Astrocyte (in vitro differentiated cells and primary cell): ENCODE data around the gene OGFOD2. TPM values are rescaled to one million over a fixed set of nuclear protein-coding genes. Genes with fewer than 3 reads are reported as not detected.

ENCODE experiments used
- DNase-seq: peaks from one replicate; pipeline ENCODE4 v3.0.0-alpha.2; 2010; ENCODE audit warnings: low read depth
- FAIRE-seq: peaks from 2 replicates; lab custom pipeline; 2011; peaks lifted over from hg19 to GRCh38; lab: Jason Lieb, UNC
- H2AFZ ChIP-seq: 2 replicates; pipeline ENCODE4 v1.6.0; 2012; ENCODE audit warnings: low read depth, low read length, inconsistent platforms
- H3K27ac ChIP-seq: 2 replicates; pipeline ENCODE4 v1.5.1; 2011; ENCODE audit warnings: low read depth, low read length, inconsistent platforms
- H3K27me3 ChIP-seq: 2 replicates; pipeline ENCODE4 v1.6.0; 2011; ENCODE audit warnings: low read length, inconsistent platforms; ENCODE audit not compliant: insufficient read depth
- H3K36me3 ChIP-seq: 2 replicates; pipeline ENCODE4 v1.5.1; 2011; ENCODE audit warnings: low read length, inconsistent platforms; ENCODE audit not compliant: insufficient read depth
- H3K4me1 ChIP-seq: 2 replicates; pipeline ENCODE4 v1.5.1; 2011; ENCODE audit warnings: low read length, inconsistent platforms; ENCODE audit not compliant: insufficient read depth
- H3K4me2 ChIP-seq: 2 replicates; pipeline ENCODE4 v1.6.0; 2012; ENCODE audit warnings: low read length, inconsistent platforms
- H3K4me3 ChIP-seq: 2 replicates; pipeline ENCODE4 v1.5.1; 2011; ENCODE audit warnings: low read depth, mild to moderate bottlenecking, low read length, inconsistent platforms; ENCODE audit not compliant: insufficient read depth
- H3K79me2 ChIP-seq: 2 replicates; pipeline ENCODE4 v1.6.0; 2012; ENCODE audit warnings: mild to moderate bottlenecking, low read length, inconsistent platforms; ENCODE audit not compliant: insufficient read depth
- H3K9ac ChIP-seq: 2 replicates; pipeline ENCODE4 v1.6.0; 2012; ENCODE audit warnings: mild to moderate bottlenecking, low read length, inconsistent platforms
- H3K9me3 ChIP-seq: 2 replicates; pipeline ENCODE4 v1.5.1; 2012; ENCODE audit warnings: low read depth, mild to moderate bottlenecking, low read length, inconsistent platforms; ENCODE audit not compliant: insufficient read depth
- H4K20me1 ChIP-seq: 2 replicates; pipeline ENCODE4 v1.6.0; 2012; ENCODE audit warnings: low read length, inconsistent platforms; ENCODE audit not compliant: insufficient read depth
- H3K27ac Mint-ChIP-seq: one replicate; pipeline ENCODE4 v1.8.0; 2021; ENCODE audit warnings: mild to moderate bottlenecking, mixed read lengths; ENCODE audit not compliant: unreplicated experiment
- H3K27me3 Mint-ChIP-seq: one replicate; pipeline ENCODE4 v1.8.0; 2021; ENCODE audit warnings: low read depth, mixed read lengths; ENCODE audit not compliant: unreplicated experiment
- H3K36me3 Mint-ChIP-seq: one replicate; pipeline ENCODE4 v1.8.0; 2021; ENCODE audit warnings: low read depth, mixed read lengths; ENCODE audit not compliant: unreplicated experiment
- H3K4me1 Mint-ChIP-seq: one replicate; pipeline ENCODE4 v1.8.0; 2021; ENCODE audit warnings: low read depth, mixed read lengths; ENCODE audit not compliant: unreplicated experiment
- H3K4me3 Mint-ChIP-seq: one replicate; pipeline ENCODE4 v1.8.0; 2021; ENCODE audit warnings: mild to moderate bottlenecking, moderate library complexity, mixed read lengths; ENCODE audit not compliant: unreplicated experiment
- H3K9me3 Mint-ChIP-seq: one replicate; pipeline ENCODE4 v1.8.0; 2021; ENCODE audit warnings: mild to moderate bottlenecking, mixed read lengths; ENCODE audit not compliant: unreplicated experiment
- EZH2 ChIP-seq: IDR thresholded peaks from 2 replicates; pipeline ENCODE4 v1.6.1; 2012; ENCODE audit warnings: mild to moderate bottlenecking, low read length, inconsistent platforms; ENCODE audit not compliant: insufficient read depth
- total RNA-seq: library from RNA; stranded (reverse); gene quantifications from 2 replicates; pipeline ENCODE4 v1.2.1, GENCODE V29; 2021
- TF ChIP-seq, protein P1 (sequence below): IDR thresholded peaks from 2 replicates; pipeline ENCODE4 v1.5.1; 2011; ENCODE audit warnings: low read depth, mild to moderate bottlenecking, inconsistent platforms, low read length, moderate library complexity; ENCODE audit not compliant: insufficient read depth

OGFOD2 gene
- total RNA-seq, 1 donor from 2014 or later: 13.3 TPM

DNA sequence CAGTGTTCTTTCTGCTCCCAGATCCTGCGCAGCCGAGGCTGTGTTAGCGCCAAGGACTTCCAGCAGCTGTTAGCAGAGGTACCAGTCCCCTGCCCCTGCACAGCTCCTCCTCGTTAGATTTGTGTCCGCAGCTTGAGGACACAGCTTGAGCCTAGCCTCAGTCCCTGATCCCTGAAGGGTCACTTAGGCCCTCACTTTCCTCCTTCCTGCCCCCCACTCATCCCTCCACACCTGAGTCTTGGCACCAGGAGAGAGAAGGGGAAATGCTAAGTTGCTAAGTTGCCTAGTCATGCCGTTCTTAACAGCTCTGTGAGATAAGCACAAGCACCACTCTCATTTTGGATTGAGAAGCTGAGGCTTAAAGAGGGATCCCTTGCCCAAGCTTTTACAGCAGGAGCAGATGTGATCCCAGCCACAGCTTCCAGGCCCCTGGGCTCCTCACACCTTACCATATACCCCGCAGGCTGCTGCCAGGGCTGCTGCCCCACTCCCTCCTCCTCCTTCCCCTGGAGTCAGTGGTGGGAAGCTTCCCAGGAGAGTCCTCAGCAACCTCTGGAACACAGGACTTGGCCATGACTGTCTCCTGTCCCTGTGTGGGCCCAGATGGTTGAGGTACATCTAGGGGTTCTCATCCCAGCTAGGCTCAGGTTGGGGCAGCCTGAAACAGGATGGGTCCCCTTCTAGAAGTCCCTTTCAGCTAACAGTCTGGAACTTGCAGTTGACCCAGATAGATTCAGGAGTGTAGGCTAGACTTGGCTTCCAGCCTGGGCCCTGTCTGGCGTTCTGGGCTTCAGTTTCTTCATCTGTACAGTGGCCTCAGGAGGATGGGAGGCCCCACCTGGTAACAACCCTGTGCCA, 975 bp downstream of the OGFOD2 start:
- H2AFZ ChIP-seq: peak overlapping the region; percentile 83
- peak overlapping the region; percentile 96 for H3K9ac ChIP-seq
- H3K79me2 ChIP-seq: peaks cover 59% of the 10 kb centered on the region
- Mint-ChIP-seq H3K4me1 (peaks cover 10% of the 10 kb centered on the region), H3K4me3 (peak overlapping the region; percentile 97), H3K27me3 (no peaks in the 10 kb centered on the region), H3K36me3 (no peaks in the 10 kb centered on the region), H3K27ac (peak overlapping the region; percentile 97), H3K9me3 (no peaks in the 10 kb centered on the region)
- no peaks in the 10 kb centered on the region for H3K9me3 ChIP-seq
- FAIRE-seq: no peak
- TF ChIP-seq EZH2: no peak
- TF ChIP-seq, protein P1, sequence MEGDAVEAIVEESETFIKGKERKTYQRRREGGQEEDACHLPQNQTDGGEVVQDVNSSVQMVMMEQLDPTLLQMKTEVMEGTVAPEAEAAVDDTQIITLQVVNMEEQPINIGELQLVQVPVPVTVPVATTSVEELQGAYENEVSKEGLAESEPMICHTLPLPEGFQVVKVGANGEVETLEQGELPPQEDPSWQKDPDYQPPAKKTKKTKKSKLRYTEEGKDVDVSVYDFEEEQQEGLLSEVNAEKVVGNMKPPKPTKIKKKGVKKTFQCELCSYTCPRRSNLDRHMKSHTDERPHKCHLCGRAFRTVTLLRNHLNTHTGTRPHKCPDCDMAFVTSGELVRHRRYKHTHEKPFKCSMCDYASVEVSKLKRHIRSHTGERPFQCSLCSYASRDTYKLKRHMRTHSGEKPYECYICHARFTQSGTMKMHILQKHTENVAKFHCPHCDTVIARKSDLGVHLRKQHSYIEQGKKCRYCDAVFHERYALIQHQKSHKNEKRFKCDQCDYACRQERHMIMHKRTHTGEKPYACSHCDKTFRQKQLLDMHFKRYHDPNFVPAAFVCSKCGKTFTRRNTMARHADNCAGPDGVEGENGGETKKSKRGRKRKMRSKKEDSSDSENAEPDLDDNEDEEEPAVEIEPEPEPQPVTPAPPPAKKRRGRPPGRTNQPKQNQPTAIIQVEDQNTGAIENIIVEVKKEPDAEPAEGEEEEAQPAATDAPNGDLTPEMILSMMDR: no peak
- no peaks in the 10 kb centered on the region for H3K36me3 ChIP-seq
- peak overlapping the region; percentile 85 for H3K4me3 ChIP-seq
- peak overlapping the region; percentile 97 for H3K4me2 ChIP-seq
- H3K27ac ChIP-seq: peak overlapping the region; percentile 96
- H4K20me1 ChIP-seq: no peaks in the 10 kb centered on the region
- H3K4me1 ChIP-seq: peaks cover 28% of the 10 kb centered on the region
- DNase-seq: no peak
- H3K27me3 ChIP-seq: no peaks in the 10 kb centered on the region

DNA sequence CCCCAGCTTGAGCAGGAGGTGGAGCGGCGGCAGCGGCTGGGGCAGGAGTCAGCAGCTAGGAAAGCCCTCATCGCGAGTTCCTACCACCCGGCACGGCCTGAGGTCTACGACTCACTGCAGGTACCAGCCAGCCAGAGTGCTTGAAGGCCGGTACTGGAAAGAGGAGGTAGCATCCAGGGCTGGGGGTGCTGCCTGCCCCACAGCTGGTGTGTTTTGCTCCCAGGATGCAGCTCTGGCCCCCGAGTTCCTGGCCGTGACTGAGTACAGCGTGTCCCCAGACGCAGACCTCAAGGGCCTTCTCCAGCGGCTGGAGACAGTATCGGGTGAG, 1.6 kb downstream of the OGFOD2 start:
- Mint-ChIP-seq H3K4me3 (peak overlapping the region; percentile 97), H3K27me3 (no peaks in the 10 kb centered on the region), H3K27ac (no peak overlapping the region), H3K9me3 (no peaks in the 10 kb centered on the region), H3K4me1 (peaks cover 11% of the 10 kb centered on the region), H3K36me3 (no peaks in the 10 kb centered on the region)
- H4K20me1 ChIP-seq: peaks cover 4% of the 10 kb centered on the region
- H3K4me1 ChIP-seq: peaks cover 30% of the 10 kb centered on the region
- H3K27me3 ChIP-seq: no peaks in the 10 kb centered on the region
- no peak for DNase-seq
- H3K79me2 ChIP-seq: peaks cover 65% of the 10 kb centered on the region
- peak overlapping the region; percentile 85 for H3K4me3 ChIP-seq
- no peak overlapping the region for H2AFZ ChIP-seq
- peak overlapping the region; percentile 96 for H3K9ac ChIP-seq
- H3K27ac ChIP-seq: no peak overlapping the region
- peak overlapping the region; percentile 97 for H3K4me2 ChIP-seq
- no peak for FAIRE-seq
- no peaks in the 10 kb centered on the region for H3K36me3 ChIP-seq
- TF ChIP-seq, protein P1: no peak
- TF ChIP-seq EZH2: no peak
- no peaks in the 10 kb centered on the region for H3K9me3 ChIP-seq

DNA sequence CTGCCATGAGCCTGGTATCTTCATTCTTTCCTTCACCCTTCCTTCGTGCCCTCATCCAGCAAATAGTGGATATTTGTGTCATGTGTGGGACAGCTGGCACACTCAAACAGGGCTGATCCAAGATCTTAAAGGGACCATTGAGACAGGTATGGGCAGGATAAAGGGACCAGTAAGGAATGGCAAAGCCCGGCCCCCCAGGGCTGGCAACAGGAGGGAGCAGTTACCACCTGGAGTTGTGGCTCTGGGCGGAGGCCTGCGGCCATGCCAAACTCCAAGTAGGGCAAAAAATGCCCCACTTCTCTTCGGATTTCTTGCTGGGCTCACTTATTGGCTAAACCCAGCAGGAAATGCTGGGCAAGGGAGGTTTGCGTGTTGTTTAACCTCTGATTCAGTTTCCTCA, 2.1 kb downstream of the OGFOD2 start:
- no peak overlapping the region for H3K4me2 ChIP-seq
- no peaks in the 10 kb centered on the region for H3K9me3 ChIP-seq
- FAIRE-seq (no peak), DNase-seq (no peak)
- H3K27me3 Mint-ChIP-seq: no peaks in the 10 kb centered on the region
- peak overlapping the region; percentile 47 for H3K27ac Mint-ChIP-seq
- H3K4me3 ChIP-seq: no peak overlapping the region
- no peaks in the 10 kb centered on the region for H3K27me3 ChIP-seq
- H3K27ac ChIP-seq: no peak overlapping the region
- peaks cover 33% of the 10 kb centered on the region for H3K4me1 ChIP-seq
- no peak overlapping the region for H2AFZ ChIP-seq
- H3K4me1 Mint-ChIP-seq: peaks cover 16% of the 10 kb centered on the region
- peak overlapping the region; percentile 20 for H3K4me3 Mint-ChIP-seq
- no peaks in the 10 kb centered on the region for H3K36me3 Mint-ChIP-seq
- no peak for TF ChIP-seq EZH2
- TF ChIP-seq, protein P1: no peak
- no peaks in the 10 kb centered on the region for H3K36me3 ChIP-seq
- H3K79me2 ChIP-seq: peaks cover 70% of the 10 kb centered on the region
- H3K9ac ChIP-seq: no peak overlapping the region
- H4K20me1 ChIP-seq: peaks cover 8% of the 10 kb centered on the region
- H3K9me3 Mint-ChIP-seq: no peaks in the 10 kb centered on the region
